Kidney tubule cell (primary cell): ENCODE data around the gene HOMER3.

ENCODE experiments used
- DNase-seq: peaks from one replicate; pipeline ENCODE4 v3.0.0-alpha.2; 2018; ENCODE audit warnings: low spot score

HOMER3 gene

DNA sequence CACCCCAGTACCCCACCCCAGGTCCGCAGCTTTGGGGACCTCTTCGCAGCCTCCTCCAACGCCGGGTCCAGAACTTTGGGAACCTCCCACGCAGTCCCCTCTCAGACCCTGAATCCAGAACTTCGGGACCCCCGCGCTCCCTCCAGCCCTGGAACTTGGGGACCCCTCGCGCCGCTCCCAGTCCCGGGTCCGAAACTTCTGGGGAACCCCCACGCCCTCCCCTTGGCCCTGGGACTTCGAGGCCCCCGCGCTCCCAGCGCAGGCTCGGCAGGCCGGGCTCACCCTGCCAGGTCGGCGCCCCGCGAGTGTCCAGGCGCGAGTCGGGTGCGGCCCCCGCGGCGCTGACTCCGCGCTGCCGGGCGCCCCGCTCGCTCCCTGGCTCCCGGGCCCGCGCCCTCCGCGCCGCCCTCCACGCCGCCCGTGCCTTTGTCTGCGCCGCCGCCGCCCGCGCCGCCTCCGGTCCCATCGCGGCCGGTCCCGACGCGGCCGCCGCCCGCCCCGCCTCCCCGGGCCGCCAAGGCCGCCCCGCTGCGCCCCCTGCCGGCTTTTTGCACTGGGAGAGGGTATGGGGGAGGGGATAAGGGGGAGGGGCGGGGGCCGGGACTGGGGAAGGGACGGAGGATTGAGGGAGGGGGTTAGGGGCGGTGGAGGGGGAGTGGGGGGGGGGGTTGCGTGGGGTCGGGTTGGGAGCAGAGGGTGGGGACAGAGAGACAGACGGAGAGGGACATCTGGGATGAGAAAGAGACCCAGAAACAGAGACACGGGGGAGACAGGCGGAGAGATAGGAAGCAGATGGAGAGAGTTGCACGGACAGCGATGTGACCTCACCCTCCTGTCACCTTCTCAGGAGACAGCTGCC is at the start of gene HOMER3:
HOMER3 (minus strand) TSS at position 449 of the 859 bp plus-strand sequence. CDS start 2,235 bp downstream, outside the sequence.
- peak; percentile 70 for DNase-seq

DNA sequence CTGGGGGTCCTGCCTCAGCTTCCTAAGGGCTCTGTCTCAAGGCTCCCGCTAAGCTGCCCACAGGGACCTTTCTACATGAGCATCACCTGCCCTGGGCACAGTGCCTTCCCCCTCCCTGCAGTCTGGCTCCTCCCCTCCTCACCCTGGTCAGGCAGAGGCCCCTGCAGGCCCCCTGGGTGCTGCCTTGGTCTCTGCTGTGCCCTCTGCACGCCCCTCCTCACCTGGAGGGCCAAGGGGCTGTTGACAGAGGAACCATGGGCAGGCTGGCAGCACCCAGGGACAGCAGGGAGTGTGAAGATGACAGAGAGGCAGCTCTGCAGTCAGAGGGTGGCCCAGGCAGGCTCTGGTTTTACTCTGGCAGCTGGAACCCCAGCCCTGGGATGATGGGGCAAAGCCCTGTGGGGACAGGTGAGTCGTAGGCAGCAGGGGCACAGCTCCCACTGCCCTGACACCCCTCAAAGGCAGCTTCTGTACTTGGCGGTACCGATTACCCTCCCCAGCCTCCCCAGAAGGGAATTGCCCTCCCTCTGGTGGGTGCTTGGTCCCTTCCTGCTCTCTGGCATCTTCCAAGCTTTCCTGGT is 49.2 kb upstream of the HOMER3 start:
- DNase-seq: no peak

DNA sequence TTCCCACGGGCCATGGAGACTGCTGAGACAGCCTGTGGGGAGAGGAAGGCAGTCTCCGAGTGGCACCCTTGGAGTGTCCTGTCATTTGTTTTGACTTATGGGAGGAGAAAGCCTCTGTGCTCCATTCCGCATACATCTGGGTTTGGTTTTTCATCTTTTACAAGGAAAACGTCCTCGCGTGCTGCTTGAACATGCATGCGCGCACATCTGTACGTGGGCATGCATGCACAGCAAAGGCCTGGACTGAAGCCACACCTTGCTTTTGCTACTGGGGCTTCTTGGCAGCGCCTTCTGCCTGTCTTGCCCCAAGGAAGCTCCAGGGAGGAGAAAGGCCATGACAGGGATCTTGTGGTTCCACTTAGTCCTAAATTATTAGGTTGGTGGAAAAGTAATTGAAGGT is 48.3 kb upstream of the HOMER3 start:
- no peak for DNase-seq

DNA sequence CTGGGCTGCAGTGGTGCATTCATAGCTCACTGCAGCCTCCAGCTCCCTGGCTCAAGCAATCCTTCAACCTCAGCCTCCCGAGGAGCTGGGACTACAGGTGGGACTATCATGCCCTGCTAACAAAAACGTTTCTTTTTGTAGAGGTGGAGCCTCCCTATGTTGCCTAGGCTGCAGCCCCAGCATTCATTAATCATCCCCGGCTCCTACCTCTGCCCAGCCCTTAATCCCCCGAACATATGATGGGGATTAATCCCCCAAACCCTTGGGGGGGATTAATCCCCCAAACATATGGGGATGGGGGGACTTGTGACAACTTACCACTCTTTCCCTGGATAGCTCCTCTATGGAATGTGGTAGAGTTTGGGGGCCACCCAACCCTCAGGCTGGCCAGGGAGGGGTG is 46.4 kb upstream of the HOMER3 start:
- no peak for DNase-seq

DNA sequence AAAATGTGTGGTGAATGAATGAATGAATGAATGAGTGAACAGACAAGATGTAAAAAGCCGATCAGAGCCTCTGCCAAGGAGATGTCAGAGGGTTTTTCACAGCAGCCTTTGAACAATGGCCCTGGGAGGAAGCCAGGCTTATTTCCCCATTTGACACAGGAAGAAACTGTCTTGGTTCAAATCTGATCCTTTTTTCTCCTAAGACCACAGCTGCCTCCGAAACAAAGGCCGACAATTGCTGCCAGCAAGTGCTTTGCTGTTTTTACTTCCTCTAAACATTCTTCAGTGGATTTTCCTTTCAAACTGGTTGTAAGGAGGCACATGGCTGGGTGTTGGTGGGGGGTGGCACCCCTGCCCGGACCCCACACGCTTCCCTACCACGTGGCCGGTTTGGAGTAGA is 44.2 kb upstream of the HOMER3 start:
- DNase-seq: no peak

DNA sequence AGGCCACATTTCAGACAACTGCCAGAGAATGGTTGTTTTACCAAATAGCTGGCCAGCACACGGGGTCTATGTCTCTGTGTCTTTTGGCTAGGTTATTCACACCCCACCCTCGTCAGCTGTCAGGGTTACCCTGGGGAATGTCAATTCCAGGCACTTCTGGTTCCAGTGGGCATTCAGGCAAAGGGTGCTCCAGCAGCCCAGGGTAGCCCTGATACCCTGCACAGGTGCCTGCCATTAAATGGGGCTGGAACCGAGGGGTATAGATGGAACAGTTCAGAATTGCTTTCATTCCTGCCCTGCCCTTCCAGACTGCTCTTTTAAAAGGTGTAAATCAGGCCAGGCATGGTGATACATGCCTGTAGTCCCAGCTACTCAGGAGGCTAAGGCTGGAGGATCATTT is 43.2 kb upstream of the HOMER3 start:
- no peak for DNase-seq

DNA sequence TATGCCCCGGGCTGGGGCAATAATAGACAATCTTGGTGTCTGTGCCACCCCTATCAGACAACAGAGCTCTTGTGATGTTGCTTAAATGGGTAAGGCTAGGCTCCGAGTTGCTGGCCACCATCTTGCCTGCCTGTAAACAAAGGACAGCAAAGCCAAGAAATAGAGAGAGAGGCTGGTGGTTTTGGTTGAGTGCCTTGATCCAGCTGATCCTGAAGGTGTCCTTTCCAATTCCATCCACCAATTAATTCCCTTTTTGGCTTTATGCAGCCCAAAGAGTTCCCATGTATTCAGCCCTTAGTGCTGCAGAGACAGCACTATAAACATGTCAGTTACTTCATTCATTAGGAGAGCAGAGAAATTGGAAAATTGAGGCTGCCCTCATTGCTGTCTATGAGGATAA is 41.7 kb upstream of the HOMER3 start:
- no peak for DNase-seq

DNA sequence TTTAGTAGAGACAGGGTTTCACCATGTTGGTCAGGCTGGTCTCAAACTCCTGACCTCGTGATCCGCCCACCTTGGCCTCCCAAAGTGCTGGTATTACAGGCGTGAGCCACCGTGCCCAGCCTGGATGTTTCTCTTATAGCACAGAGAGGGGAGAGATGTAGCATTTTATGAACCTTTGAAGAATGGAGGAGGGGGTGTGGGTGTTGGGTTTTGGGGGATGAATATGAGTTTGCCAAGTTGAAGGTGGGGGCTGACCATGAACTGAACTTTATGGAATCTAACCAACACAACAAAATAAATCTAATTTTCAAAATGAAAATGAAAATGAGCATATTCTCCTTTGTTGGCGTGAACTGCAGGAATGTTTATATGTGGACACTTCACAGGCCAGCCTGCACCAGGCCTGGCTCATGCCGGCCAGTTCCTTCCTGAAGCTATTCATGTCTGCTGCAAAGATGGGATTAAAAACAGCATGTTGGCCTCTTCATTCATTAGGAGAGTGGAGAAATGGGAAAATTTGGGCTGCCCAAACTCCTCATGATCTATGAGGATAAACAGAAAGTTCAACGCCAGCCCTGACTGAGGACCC is 39.5 kb upstream of the HOMER3 start:
- DNase-seq: no peak

DNA sequence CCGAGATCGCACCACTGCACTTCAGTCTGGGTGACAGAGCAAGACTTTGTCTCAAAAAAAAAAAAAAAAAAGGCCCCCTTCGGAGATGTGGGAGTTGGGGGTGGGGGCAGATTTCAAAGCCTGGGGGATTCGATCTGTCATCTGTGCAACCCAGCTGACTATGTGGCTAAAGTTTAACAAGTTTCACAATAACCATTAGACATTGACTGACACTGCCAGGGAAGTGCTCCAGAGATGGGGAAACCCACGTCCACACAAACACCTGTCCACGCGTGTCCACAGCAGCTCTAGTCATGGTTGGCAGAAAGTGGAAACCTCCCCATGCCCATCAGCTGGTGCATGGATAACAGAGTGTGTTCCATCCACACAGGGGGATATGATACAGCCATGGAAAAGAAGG is 37.6 kb upstream of the HOMER3 start:
- peak; percentile 59 for DNase-seq

DNA sequence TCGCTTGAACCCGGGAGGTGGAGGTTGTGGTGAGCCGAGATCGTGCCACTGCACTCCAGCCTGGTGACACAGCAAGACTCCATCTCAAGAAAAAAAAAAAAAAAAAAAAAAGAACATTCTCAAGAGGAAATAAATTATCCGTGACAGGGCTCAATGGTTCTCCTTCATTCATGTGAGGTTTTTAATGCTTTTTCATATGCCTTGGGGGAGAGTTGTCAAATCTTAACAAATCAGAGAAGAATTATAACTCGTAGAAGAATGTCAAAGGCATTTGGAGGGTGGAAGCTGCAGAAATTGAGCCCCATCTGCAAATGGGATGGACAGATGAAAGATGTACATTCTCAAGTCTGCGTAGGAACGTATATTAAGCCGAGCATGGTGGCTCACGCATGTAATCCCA is 34.9 kb upstream of the HOMER3 start:
- DNase-seq: no peak

DNA sequence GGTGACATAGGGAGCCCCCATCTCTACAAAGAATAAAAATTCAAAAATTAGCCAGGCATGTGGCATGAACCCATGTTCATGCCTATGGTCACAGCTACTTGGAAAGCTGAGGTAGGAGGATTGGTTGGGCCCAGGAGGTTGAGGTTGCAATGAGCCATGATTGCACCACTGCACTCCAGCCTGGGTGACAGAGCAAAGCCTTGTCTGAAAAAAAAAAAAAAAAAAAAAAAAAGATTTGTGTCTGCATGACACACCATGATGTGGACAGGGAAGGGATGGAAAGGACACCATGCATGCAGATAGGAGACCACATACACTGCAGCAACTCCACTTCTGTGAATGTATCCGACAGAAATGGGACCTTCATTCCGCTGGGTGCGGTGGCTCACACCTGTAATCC is 34.0 kb upstream of the HOMER3 start:
- DNase-seq: peak; percentile 81

DNA sequence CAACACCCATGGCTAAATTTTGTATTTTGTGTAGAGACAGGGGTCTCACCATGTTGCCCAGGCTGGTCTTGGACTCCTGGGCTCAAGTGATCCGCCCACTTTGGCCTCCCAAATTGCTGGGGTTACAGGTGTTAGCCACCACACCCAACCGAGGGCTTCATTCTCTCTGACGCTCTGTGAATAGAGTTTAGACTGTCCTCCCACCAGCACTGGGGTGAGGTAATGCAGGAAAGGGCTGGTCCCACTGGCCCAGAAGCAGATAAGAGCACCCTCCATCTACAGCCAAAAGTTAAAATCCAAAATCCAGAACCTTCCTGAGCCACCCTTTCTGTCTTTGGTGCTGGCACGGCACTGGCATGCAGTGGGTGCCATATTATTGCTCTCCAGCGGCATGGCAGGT is 31.8 kb upstream of the HOMER3 start:
- no peak for DNase-seq

DNA sequence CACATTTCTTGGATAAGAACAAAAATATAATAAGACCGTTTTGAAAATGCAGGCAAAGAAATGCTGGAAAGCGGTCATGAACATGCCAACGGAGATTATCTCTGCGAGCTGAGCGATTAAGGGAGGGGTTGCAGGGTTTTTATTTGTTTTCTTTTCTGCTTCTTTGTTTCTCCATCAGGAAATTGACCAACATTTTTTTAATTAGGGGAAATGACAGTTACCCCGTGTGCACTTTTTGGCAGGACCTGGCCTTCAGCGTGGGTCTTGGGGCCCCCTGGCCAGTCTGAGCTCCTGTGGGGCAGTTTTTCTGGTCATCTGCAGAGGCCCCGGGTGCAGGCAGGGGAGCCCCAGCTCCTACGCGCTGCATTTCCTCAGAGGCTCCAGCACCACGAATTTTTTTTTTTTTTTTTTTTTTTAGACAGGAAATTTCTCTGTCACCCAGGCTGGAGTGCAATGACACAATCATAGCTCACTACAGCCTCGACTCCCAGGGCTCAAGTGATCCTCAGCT is 31.3 kb upstream of the HOMER3 start:
- DNase-seq: no peak

DNA sequence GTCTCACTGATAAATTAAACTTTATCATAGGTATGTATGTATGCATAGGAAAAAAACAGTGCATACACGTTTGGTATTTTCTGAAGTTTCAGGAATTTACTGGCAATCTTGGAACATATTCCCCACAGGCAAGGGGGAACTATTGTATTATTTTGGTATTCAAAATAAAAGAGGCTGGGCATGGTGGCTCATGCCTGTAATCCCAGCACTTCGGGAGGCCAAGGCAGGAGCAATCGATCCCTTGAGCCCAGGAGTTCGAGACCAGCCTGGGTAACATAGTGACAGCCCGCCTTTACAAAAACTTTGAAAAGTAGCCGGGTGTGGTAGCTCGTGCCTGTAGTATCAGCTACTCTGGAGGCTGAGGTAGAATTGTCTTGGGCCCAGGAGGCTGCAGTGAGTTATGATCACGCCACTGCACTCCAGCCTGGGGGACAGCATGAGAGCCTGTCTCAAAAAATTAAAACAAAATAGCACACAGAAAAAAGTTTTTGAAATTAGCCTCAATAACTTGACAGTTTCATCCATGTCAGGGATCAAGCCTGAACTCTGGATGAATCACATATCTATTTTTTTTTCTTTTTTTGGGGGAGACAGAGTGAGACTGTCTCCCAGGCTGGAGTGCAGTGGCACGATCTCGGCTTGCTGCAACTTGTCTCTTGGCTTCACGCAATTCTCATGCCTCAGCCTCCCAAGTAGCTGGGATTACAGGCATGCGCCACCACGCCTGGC is 29.1 kb upstream of the HOMER3 start:
- no peak for DNase-seq

DNA sequence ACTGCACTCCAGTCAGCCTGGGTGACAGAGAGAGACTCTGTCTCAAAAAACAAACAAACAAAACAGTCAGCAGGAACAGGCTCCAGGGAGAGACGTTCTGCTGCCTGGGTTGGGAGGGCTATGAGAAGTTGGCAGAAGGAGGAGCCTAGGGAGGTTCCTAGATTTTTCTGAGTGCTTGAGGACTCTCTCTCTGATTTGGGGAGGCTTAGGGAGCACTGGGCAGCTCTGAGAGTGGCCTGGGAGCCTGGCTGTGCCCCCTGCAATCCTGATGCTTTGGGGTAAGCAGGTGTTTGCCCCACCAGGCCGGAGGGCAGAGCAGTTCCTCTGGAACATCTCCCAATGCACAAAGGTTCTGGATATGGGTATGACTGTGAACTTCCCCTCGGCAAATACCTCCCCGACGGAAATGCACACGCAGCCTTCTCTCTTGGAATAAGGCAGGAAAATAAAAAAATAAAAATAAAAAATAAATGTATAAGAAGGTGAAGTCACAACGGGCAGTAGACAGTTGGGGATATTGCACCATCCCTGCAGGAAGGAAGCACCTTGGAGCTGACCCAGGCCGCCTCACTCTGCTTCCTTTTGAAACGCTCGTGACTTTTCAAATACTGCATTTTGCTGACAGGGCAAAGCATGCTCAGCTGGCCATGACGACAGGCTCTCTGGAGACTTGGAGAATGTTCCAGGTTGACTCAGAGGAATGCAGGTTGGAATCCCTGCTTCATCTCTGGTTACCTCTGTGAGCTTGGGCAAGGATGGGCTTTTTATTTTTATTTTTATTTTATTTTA is 26.5 kb upstream of the HOMER3 start:
- DNase-seq: peak; percentile 95

DNA sequence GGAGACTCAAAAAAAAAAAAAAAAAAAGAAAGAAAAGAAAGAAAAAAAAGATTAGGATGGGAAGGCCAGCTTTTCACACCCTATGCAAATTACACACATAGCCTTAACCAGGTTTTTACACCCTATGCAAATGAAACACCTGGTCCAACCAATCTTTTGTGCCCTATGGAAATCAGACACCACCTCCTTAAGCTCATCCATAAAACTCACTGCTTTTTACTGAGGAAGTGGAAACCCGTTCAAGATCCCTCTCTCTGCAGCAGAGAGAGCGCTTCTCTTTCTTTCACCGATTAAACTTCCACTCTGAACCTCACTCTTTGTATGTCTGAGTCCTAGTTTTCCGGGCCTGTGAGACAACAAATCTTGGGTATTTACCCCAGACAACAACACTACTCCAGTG is 25.3 kb upstream of the HOMER3 start:
- no peak for DNase-seq

DNA sequence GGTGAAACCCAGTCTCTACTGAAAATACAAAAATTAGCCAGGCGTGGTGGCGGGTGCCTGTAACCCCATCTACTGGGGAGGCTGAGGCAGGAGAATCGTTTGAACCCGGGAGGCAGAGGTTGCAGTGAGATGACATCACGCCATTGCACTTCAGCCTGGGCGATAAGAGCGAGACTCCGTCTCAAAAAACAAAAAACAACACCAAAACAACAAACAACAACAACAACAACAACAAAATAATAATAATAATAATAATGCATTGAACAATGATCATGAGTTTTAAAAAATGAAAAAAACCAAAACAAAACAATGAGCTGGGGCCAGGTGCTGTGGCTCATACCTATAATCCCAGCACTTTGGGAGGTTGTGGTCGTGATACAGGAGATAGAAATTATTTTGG is 23.1 kb upstream of the HOMER3 start:
- DNase-seq: no peak

DNA sequence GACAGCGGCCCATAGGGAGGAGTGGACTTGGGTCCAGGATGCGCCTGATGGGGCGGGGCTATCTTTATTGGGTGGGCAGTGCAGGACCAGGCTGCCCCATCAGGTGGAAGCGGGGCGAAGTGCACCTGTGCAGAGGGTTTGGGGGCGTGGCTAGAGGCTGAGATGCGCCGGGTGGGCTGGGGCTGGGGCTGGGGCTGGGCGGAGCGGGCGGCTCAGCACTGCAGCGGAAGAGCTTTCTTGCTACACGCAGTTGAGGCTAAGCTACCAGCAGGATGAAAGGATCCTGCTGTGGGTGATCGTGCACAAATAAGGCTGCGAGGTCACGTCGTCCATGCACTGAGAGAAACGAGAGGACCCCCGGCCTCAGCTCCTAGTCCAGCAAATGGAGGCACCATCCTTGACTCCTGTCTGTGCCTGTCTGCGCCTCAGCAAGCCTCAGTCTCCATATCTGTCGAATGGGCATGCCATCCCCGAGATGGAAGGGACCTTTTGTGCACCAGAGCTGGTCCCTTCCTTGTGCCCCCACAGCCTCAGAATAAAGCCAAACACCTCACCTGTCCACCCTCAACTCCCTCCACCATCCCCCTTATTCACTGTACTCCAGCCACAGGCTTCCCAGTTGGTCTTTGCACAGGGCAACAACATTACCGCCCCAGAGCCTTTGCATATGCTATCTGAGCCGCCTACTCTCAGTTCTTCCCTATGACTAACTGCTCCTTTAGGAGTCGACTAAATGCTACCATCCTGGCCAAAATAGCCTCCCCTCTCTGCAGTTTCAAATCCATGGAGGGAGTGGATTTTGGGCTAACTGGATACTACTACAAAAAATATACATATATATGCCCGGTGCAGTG is 21.0 kb upstream of the HOMER3 start:
- DNase-seq: no peak

DNA sequence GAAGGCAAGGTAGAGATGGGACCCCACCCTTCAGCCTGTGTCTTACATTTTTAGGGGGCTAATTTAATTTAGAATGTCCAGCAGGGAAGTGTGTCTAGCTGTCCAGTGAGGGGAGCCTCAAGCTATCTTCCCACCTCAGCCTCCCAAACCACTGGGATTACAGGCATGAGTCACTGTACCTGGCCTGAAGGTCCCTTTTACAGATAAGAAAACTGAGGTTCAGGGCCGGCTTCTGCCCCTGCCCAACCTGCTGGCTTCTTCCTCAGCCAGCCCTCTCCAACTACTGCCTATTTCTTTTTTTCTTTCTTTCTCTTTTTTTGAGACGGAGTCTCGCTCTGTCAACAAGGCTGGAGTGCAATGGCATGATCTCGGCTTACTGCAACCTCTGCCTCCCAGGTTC is 19.4 kb upstream of the HOMER3 start:
- DNase-seq: no peak

DNA sequence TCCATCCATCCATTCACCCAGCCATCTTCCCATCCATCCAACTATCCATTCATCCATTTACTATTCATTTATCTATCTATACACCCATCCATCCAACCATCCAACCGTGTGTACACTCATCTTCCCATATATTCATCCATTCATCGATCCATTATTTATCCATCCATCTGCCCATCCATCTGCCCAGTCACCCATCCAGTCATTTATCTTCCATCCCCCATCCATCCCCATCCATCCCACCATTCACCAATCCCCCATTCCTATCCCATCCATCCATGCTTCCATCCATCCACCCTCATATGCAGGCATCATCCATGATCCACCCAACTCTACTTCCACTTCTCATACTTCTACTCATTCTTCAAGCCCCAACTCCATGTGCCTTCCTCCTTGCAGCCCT is 14.0 kb upstream of the HOMER3 start:
- no peak for DNase-seq

DNA sequence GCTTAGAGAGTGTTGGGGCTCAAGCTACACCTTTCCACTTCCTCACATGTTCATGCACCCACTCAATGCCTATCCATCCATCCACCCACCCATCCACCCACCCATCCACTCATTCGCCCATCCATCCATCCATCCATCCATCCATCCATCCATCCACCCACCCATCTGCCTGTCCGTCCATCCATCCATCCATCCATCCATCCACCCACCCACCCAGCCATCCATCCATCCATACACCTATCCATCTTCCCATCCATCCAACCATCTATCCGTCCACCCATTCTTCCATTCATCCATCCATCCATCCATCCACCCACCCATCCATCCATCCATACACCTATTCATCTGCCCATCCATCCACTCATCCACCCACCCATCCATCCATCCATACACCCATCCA is 13.1 kb upstream of the HOMER3 start:
- DNase-seq: no peak
